ENCODE data around the gene C3orf80.

Gene C3orf80

DNA sequence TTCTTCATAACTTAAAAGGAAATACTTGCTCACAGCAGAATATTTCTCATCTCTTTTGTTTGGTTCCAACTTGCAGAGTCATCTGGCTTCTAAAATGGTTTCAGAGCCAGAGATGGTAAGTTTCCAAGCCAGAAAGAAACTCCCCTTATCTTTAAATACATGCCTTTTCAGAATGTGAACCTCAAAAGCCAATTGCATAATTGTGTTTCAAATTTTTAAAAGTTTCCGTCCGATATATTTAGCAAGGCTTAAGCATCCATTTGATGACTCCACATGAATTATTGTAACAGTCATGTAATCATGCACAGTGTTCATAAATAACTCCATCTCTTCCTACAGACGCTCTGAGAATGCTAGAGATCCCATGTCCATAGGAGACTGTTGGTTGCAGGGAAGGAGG, 40.6 kb upstream of the C3orf80 start:
- ChIA-PET CTCF (interaction anchor here (1.5 to 3.5 kb wide), 4 partner anchors 12 to 35 kb away, joined by 4 to 11 read pairs (median 6); no protein-coding TSS in a partner anchor), POLR2A (no interaction called here)
- TF ChIP-seq, protein P1, sequence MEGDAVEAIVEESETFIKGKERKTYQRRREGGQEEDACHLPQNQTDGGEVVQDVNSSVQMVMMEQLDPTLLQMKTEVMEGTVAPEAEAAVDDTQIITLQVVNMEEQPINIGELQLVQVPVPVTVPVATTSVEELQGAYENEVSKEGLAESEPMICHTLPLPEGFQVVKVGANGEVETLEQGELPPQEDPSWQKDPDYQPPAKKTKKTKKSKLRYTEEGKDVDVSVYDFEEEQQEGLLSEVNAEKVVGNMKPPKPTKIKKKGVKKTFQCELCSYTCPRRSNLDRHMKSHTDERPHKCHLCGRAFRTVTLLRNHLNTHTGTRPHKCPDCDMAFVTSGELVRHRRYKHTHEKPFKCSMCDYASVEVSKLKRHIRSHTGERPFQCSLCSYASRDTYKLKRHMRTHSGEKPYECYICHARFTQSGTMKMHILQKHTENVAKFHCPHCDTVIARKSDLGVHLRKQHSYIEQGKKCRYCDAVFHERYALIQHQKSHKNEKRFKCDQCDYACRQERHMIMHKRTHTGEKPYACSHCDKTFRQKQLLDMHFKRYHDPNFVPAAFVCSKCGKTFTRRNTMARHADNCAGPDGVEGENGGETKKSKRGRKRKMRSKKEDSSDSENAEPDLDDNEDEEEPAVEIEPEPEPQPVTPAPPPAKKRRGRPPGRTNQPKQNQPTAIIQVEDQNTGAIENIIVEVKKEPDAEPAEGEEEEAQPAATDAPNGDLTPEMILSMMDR (IDR thresholded peaks at IDR 0.05; ENCODE audit: control extremely low read depth, extremely low read depth, low read depth, missing control alignments): no peak
- no peak for DNase-seq (ENCODE audit: extremely low spot score)

DNA sequence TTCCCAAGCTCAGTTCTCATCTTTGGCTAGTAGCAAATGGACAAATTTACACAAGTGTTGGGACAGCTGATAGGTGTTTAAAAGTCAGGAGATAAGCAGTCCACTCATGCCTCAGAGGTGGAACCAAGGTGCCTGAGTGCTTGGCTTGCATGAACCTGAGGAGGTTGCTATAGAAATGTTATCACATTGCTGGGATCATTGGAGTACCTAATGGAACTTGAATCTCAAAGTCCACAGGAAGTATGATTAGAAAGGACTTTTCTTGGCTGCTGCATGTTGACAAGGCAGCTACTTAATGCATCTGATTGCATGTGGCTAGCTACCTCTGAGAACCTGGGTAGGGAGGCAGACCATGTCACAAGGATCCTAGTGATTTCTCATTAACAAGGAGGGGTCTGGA, 39.5 kb upstream of the C3orf80 start:
- DNase-seq (ENCODE audit: extremely low spot score): no peak
- TF ChIP-seq, protein P1 (IDR thresholded peaks at IDR 0.05; ENCODE audit: control extremely low read depth, extremely low read depth, low read depth, missing control alignments): no peak
- POLR2A ChIA-PET: no interaction called here
- CTCF ChIA-PET: interaction anchor here (1.2 to 3.5 kb wide), 9 partner anchors 11 to 40 kb away, joined by 3 to 11 read pairs (median 4); partner anchors contain the start of gene C3orf80

DNA sequence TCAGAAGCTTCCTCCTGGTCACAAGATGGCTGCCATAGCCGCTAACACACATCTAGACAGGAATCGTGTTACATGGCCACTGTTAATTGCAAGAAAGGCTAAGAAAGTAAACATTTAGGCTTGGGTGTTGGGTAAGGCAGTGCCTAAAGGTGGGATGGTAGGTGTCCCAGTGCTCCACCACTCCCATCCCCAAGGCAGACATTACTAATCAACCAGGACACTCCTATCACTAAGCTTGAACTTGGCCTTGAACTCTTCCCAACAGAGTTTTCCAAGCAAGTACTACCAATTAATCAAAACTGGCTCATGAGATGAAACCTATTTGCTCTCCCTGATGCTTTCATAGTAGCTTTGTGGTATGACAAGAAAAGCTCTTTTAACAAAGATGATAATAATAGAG, 37.9 kb upstream of the C3orf80 start:
- TF ChIP-seq, protein P1 (IDR thresholded peaks at IDR 0.05; ENCODE audit: control extremely low read depth, extremely low read depth, low read depth, missing control alignments): no peak
- CTCF ChIA-PET: interaction anchor here (0.7 to 3.5 kb wide), 12 partner anchors 9 to 303 kb away, joined by 3 to 11 read pairs (median 4); partner anchors contain the start of gene IL12A
- DNase-seq (ENCODE audit: extremely low spot score): no peak
- POLR2A ChIA-PET: no interaction called here

DNA sequence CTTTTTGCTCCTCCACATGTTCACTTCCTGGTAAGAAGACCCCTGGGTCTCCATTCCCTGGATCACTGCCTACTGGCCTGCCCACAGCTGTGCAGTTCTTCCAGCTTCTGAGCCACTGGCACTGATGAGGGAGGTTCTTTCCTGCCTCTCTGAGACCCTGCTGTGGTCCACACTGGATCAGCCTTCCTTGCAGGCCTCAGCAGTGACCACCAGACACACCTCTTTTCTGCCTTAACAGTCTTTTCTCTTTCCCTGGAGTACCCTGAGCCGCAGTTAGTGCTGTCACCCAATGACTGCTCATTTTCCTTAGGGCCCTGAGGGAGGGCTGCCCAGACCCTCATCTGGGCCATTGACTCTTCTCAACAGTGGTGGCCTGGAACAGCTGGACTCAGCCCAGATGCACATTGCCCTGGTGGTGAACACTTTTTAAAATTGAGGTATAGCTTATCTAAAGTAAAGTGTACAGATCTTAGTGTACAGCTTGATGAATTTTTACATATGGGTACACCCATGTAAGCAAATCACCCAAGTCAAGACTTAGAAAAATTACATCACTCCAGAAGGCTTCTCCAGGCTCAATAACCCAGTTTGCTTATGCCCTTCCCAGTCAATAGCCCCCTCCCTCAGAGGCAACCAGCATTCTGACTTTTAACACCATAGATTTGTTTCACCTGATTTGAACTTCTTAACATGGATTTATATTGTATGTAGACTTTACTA, 32.8 kb upstream of the C3orf80 start:
- TF ChIP-seq, protein P1 (IDR thresholded peaks at IDR 0.05; ENCODE audit: control extremely low read depth, extremely low read depth, low read depth, missing control alignments): no peak
- ChIA-PET POLR2A (no interaction called here), CTCF (interaction anchor here (1.1 to 2.1 kb wide), 3 partner anchors 19 to 165 kb away, joined by 3 to 5 read pairs (median 3); no protein-coding TSS in a partner anchor)
- DNase-seq (ENCODE audit: extremely low spot score): no peak

DNA sequence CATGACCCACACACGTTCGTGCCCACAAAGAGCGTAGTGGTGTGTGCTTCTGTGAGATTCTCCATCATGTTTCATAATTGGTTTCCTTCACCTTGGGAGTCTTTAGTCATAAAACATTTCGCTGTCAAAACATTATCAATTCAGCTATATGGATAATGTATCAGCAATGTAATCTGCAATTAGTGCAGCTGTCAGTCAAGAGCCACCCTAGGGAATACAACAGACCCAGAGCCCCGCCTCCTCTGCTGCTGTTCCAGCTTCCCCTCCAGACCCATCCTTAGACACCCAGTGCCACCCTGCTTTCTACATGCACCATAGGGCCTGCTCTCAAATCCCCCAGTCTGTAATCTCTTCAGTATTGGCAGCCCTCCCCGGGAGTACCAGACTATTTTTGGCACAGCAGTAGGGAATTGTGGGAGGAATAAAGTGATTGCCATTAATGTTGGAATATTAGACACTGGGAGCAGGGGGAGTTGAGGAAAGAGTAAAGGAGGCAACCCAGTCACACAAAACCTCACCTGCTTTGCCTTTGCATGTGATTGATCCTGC, 31.5 kb upstream of the C3orf80 start:
- TF ChIP-seq, protein P1 (IDR thresholded peaks at IDR 0.05; ENCODE audit: control extremely low read depth, extremely low read depth, low read depth, missing control alignments): no peak
- CTCF ChIA-PET: interaction anchor here (2.1 kb wide), 1 partner anchor 31 kb away, joined by 5 read pairs; no protein-coding TSS in a partner anchor
- no peak for DNase-seq (ENCODE audit: extremely low spot score)
- POLR2A ChIA-PET: no interaction called here

DNA sequence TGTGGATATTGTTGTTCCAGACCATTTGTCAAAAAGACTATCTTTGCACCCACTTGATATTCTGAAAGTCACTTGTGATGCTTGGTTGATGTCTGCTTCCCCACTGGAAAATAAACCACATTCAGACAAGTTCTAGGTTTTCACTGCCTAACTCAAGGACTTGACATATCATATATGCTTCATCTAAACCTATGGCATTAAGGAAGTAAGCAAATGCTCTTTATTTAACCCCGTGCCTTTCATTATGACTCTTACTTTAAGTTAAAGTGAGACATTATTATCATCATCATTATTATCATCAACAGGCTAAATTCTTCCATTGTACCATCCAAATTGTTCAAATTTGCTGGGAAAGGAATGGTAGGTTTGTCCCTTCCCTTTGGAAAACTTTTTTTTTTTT, 30.8 kb upstream of the C3orf80 start:
- TF ChIP-seq, protein P1 (IDR thresholded peaks at IDR 0.05; ENCODE audit: control extremely low read depth, extremely low read depth, low read depth, missing control alignments): no peak
- CTCF ChIA-PET: interaction anchor here (1.5 kb wide), 1 partner anchor 17 kb away, joined by 6 read pairs; no protein-coding TSS in a partner anchor
- POLR2A ChIA-PET: no interaction called here
- DNase-seq (ENCODE audit: extremely low spot score): no peak
